Breast epithelium (tissue), 4 donors: ENCODE data around the gene CABCOCO1. TPM values are rescaled to one million over a fixed set of nuclear protein-coding genes. Genes with fewer than 3 reads are reported as not detected.
"Not testable (repeated sequence)": the region's sequence is repeated elsewhere in the genome, so short reads cannot be mapped to it uniquely, and the experiment has no call there.

Experiments used
- DNase-seq, 2 donors: peaks; one replicate each; pipeline ENCODE4 v3.0.0-alpha.2; 2019; ENCODE audit warnings: low spot score in 2 of 2
- H3K27ac ChIP-seq, 2 donors: fragments of 200-600 bp; sonication (generic) in 1 of 2; one replicate each; pipeline ENCODE4 v1.5.1; 2016 to 2019; ENCODE audit warnings: mild to moderate bottlenecking in 1 of 2
- H3K27me3 ChIP-seq, 2 donors: fragments of 200-600 bp; sonication (generic) in 1 of 2; one replicate each; pipeline versions ENCODE4 v1.5.1 to v1.6.0; 2017 to 2019; ENCODE audit warnings: control low read depth in 1 of 2, mild to moderate bottlenecking in 1 of 2
- H3K36me3 ChIP-seq: fragments of 200-600 bp; one replicate; pipeline ENCODE4 v1.5.1; 2019
- H3K4me1 ChIP-seq, 2 donors: fragments of 200-600 bp; sonication (generic); one replicate each; pipeline ENCODE4 v1.5.1; 2016 to 2019; ENCODE audit warnings: control low read depth in 1 of 2
- H3K4me3 ChIP-seq, 3 donors: fragments of 200-600 bp; sonication (generic); 1 replicate in 2 of 3; 2 replicates in 1 of 3; pipeline ENCODE4 v1.5.1; 2016 to 2019; ENCODE audit warnings: mild to moderate bottlenecking in 3 of 3, moderate library complexity in 2 of 3
- H3K9me3 ChIP-seq, 2 donors: fragments of 200-600 bp; sonication (generic) in 1 of 2; one replicate each; pipeline ENCODE4 v1.5.1; 2016 to 2019; ENCODE audit warnings: control low read depth in 1 of 2
- POLR2A ChIP-seq: fragments of 450-650 bp; IDR thresholded peaks from one replicate; pipeline ENCODE4 v1.6.1; 2016; ENCODE audit warnings: antibody characterized with exemption, mild to moderate bottlenecking, moderate library complexity
- POLR2AphosphoS5 ChIP-seq, 3 donors: sonication (generic); formaldehyde crosslinking; IDR thresholded peaks; one replicate each; pipeline ENCODE4 v1.6.1; 2017; ENCODE audit warnings: antibody characterized with exemption in 3 of 3
- intact Hi-C: fragments of 100-400 bp; cut with DNase I; formaldehyde crosslinking; loops from one replicate; pipeline ENCODE4 v1.15.1; 2023; ENCODE audit warnings: low total_unique reads
- total RNA-seq, 3 donors: library from RNA; depleted of rRNA; stranded (reverse); fragments of >200 nt; gene quantifications; one replicate each; pipeline ENCODE4 v1.1.0, GENCODE V29; 2016
- TF ChIP-seq, protein P1 (sequence below), 3 donors: fragments of 450-650 bp; IDR thresholded peaks; one replicate each; pipeline ENCODE4 v1.5.1; 2016 to 2017; ENCODE audit warnings: antibody characterized with exemption in 3 of 3, mild to moderate bottlenecking in 3 of 3, moderate library complexity in 3 of 3

The CABCOCO1 gene
- total RNA-seq, 3 donors from 2014 or later = 0.16 to 1.3 (median 1.2) TPM

- intact Hi-C loops = no loop called here
- H3K4me1 ChIP-seq = no peaks in the 10 kb centered on the region
- DNase-seq = no peak
- no peaks in the 10 kb centered on the region for H3K9me3 ChIP-seq
- no peaks in the 10 kb centered on the region for H3K27me3 ChIP-seq
- no peak overlapping the region for H3K4me3 ChIP-seq
- TF ChIP-seq POLR2AphosphoS5 (IDR thresholded peaks at IDR 0.05) (no peak), POLR2A (no peak)
- TF ChIP-seq, protein P1, sequence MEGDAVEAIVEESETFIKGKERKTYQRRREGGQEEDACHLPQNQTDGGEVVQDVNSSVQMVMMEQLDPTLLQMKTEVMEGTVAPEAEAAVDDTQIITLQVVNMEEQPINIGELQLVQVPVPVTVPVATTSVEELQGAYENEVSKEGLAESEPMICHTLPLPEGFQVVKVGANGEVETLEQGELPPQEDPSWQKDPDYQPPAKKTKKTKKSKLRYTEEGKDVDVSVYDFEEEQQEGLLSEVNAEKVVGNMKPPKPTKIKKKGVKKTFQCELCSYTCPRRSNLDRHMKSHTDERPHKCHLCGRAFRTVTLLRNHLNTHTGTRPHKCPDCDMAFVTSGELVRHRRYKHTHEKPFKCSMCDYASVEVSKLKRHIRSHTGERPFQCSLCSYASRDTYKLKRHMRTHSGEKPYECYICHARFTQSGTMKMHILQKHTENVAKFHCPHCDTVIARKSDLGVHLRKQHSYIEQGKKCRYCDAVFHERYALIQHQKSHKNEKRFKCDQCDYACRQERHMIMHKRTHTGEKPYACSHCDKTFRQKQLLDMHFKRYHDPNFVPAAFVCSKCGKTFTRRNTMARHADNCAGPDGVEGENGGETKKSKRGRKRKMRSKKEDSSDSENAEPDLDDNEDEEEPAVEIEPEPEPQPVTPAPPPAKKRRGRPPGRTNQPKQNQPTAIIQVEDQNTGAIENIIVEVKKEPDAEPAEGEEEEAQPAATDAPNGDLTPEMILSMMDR (IDR thresholded peaks at IDR 0.05) = no peak
- no peaks in the 10 kb centered on the region for H3K36me3 ChIP-seq
- no peak overlapping the region for H3K27ac ChIP-seq
These were observed 73.2 kb downstream of the CABCOCO1 start for GRCh38 chr10:61735882-61736281.

- H3K27me3 ChIP-seq, H3K27ac ChIP-seq, H3K36me3 ChIP-seq, H3K9me3 ChIP-seq, intact Hi-C loops, DNase-seq, H3K4me3 ChIP-seq, H3K4me1 ChIP-seq: not testable (repeated sequence)
These were observed 74.7 kb downstream of the CABCOCO1 start for GRCh38 chr10:61737455-61737854.

DNA sequence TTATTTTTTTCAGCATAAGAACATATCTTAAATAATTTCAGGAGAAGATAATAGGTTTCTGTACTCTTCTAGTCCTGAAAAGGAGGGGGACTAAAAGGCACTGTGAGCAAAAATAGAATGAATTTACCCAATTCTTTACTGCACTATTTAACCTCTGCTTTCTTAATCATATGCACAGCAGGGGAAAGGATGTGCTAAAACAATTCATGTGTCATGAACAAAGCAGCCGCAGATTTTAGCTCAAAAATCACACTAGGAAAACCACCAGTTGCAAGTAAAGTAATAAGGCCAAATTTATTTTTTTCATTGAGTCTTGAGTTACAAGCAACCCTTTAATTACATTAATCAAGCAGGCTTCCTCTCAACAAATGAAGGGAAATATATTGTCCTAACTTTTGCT, 80.1 kb downstream of the CABCOCO1 start:
- no peaks in the 10 kb centered on the region for H3K36me3 ChIP-seq
- no peaks in the 10 kb centered on the region for H3K4me1 ChIP-seq
- intact Hi-C loops = no loop called here
- TF ChIP-seq POLR2AphosphoS5 (IDR thresholded peaks at IDR 0.05) (no peak), POLR2A (no peak)
- TF ChIP-seq, protein P1 (IDR thresholded peaks at IDR 0.05) = no peak
- H3K27me3 ChIP-seq = no peaks in the 10 kb centered on the region
- no peak for DNase-seq
- H3K27ac ChIP-seq = no peak overlapping the region
- H3K4me3 ChIP-seq = no peak overlapping the region
- no peaks in the 10 kb centered on the region for H3K9me3 ChIP-seq

GRCh38 chr10:61744469-61744868, 81.7 kb downstream of the CABCOCO1 start:
- Histone ChIP-seq H3K36me3 (no peaks in the 10 kb centered on the region), H3K9me3 (no peaks in the 10 kb centered on the region), H3K27me3 (no peaks in the 10 kb centered on the region), H3K27ac (no peak overlapping the region), H3K4me1 (no peaks in the 10 kb centered on the region), H3K4me3 (no peak overlapping the region)
- TF ChIP-seq, protein P1 (IDR thresholded peaks at IDR 0.05) = no peak
- TF ChIP-seq POLR2A (no peak), POLR2AphosphoS5 (IDR thresholded peaks at IDR 0.05) (no peak)
- no peak for DNase-seq
- intact Hi-C loops = no loop called here

GRCh38 chr10:61746377-61746776, 83.6 kb downstream of the CABCOCO1 start:
- Histone ChIP-seq H3K4me1 (peaks cover 0 to 3% of the 10 kb centered on the region in 2 donors), H3K27ac (no peak overlapping the region), H3K4me3 (no peak overlapping the region), H3K36me3 (no peaks in the 10 kb centered on the region), H3K9me3 (no peaks in the 10 kb centered on the region), H3K27me3 (no peaks in the 10 kb centered on the region)
- TF ChIP-seq POLR2A (no peak), POLR2AphosphoS5 (IDR thresholded peaks at IDR 0.05) (no peak)
- TF ChIP-seq, protein P1 (IDR thresholded peaks at IDR 0.05) = no peak
- no peak for DNase-seq
- intact Hi-C loops = no loop called here

- no peak overlapping the region for H3K27ac ChIP-seq
- H3K4me1 ChIP-seq = peaks cover 0 to 8% of the 10 kb centered on the region in 2 donors
- no peaks in the 10 kb centered on the region for H3K9me3 ChIP-seq
- no peaks in the 10 kb centered on the region for H3K36me3 ChIP-seq
- TF ChIP-seq, protein P1 (IDR thresholded peaks at IDR 0.05) = no peak
- no peak for TF ChIP-seq POLR2AphosphoS5 (IDR thresholded peaks at IDR 0.05)
- TF ChIP-seq POLR2A = no peak
- no peaks in the 10 kb centered on the region for H3K27me3 ChIP-seq
- intact Hi-C loops = no loop called here
- no peak overlapping the region for H3K4me3 ChIP-seq
- DNase-seq = no peak
These were observed 84.6 kb downstream of the CABCOCO1 start for GRCh38 chr10:61747307-61747706.
